GM19372 (cell line): ENCODE data around the gene DHRS3.
"Not testable (repeated sequence)": the region's sequence is repeated elsewhere in the genome, so short reads cannot be mapped to it uniquely, and the experiment has no call there.

Source experiments
- ATAC-seq: cut with Tn5 transposase; IDR thresholded peaks from one replicate; pipeline ENCODE4 v1.9.1; 2021; ENCODE audit warnings: mild to moderate bottlenecking, low read depth, moderate library complexity; ENCODE audit not compliant: unreplicated experiment

Gene DHRS3

DNA sequence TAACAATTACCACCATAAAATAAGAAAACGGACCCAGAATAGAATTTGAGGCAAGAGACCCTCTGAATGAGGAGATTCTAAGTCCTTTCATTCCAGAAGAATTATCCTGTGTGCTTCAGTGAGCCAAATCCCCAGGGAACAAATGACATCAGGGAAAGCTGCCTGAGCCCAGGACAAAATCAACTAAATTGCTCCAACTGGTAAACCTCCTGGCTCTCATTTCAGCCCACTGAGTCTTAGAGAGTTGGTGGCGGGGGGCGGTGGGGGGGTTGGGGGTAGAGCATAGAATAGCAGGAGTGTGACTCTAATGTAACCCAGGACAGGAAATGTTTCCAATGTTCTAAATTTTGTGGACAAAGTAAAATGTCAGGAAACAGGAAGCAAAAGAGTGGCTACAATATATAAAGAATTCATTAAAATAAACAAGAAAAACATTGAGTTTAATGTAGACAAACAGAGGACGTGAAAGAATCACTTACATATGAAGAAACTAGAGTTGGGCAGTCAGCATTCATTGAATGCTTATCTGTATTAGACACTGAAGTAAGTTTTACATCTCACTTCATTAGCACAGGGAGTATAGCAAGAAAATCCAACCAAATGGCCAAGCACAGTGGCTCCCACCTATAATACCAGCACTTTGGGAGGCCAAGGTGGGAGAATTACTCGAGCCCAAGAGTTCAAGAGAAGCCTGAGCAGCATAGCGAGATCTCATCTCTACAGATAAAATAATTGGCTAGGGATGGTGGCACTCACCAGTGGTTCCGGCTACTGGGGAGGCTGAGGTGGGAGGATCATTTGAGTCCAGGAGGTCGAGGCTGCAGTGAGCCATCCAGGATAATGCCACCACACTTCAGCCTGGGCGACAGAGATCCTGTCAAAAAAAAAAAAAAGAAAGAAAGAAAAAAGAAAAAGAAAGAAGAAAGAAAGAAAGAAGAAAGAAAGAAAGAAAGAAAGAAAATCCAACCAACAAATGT is 75.1 kb downstream of the DHRS3 start:
- no peak for ATAC-seq

DNA sequence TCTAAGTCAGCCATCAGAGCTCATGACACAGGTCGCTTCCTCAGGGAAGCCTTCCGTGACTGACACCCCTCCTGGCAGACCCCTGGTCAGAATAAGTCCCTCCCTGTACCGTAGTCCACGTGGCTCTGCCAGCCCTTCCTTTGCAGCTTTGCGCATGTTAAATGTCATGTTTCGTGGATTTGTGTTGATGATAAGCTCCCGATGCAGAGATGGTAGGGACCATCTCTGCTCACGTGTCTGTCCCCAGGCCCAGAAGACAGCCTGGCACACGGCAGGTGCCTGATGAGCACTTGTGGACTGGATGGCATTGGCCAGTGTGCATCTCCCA is 75.9 kb downstream of the DHRS3 start:
- no peak for ATAC-seq

DNA sequence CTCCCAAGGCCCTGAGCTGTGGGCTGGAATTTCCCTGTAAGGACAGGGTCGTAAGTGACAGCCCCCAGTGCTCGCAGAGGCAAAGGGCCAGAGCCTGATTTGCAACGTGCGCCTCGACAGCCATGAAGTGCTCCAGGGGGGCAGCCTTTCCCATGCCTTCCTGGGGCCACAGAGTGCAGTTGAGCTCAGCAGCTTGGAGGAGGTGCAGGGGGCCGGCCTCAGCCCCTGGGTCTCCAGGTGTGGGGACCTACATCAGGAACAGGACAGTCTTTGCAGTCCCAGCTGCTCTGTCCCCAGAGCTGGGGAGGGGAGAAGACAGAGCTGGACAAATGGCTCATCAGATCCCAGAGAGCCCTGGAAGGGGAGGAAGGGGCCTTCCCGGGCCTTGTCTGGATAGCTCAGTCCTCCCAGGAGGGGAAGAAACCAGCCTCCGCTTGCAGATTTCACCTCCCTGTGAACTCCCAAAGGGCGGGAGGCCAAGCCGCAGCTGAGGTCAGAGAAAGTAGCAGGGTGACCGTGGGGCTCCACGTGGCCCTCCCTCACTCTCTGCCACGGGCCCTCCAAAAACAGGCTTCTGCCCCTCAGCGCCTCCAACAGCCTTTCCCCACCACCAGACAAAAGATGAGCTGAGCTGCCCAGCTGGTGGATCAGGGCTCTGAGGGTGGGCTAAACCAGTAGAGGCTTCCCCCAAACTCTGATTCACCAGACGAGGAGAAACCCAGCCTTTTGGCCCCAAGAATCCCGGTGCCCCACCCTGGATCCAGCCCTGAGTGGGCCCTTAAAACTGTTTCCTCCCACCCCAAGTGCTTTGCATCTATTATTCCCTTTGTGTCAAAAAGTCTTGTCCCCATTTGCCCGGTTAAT is 76.5 kb downstream of the DHRS3 start:
- no peak for ATAC-seq

DNA sequence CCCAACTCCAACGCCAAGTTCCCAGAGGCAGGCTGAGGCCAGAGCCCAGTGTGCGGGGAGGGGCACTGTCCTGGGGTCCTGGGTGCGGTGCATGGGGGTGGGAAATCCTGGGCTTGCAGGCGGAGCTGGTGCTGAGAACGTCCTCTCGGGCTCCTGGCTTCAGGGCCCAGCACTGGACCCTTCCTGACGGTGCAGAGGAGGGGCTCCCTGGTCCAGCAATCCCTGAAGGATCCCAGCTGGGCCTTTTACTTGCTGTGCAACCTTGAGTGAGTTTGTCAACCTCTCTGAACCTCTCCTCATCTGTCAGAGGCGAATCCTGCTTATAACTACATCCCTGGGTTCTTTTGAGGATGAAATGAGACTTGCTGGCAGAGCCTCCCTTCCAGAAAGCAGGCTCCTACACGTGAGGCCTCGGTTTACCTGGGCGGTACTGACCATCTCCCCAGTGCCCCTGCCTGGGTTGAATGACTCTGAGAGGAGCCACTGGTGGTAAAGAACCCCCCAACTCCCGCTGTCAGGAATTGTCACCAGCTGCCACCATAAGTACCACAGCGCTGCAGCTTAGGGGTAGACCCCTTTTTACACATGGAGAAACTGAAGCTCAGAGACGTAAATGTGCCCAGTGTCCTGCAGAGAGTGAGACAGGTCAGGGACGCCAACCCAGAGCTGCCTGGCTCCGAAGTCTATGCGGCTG is 77.3 kb downstream of the DHRS3 start:
- no peak for ATAC-seq

DNA sequence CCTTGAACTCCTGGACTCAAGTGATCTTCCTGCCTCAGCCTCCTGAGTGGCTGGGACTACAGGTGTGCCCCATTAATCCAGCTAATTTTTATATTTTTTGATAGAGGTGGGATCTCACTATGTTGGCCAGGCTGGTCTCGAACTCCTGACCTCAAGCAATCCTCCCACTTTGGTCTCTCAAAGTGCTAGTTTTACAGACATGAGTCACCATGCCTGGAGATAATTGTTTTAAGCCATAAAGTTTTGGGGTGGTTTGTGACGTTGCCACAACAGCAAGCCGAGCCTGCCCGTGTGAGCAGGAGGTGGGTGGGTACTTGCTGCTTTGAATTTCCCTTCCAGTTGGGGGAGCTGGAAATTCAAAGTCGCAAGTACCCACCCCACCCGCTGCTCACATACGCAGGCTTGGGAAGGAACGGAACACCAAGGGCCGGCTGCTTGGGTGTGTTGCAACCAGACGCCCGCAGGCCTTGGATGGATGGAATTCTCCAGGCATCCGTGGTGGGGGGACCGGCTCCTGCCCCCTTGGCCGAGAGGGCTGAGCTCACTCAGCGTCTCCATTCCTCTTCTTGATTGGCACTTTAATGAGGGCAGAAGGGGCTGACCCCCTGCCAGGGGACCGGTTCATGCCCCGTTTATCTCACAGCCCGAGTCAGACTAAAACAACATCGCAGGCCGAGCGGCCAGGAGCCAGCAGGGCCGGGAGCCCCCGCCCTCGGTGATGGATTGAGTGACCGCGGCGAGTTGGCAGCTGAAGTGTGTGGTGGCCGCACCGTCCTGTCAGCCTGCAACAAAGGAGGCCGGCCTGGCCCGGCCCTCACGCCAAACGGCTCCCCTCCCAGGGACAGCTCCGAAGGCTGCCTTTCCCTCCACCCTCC is 78.1 kb downstream of the DHRS3 start:
- ATAC-seq, result no peak

DNA sequence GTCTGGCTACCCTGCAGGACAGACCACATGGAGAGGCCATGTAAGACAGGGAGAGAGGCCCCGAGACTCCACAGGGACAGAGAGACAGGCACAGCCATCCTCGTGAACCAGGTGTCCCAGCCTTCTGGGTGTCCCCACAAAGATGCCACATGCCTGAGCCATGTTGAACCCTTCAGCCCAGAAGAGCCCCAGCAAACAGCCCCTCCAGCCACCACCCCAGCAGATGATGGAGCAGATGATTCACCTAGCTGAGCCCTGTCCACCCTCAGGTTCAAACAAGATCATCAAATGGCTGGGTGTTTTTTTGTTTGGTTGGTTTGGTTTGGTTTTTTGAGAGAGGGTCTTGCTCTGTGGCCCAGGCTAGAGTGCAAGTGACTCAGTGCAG is 78.7 kb downstream of the DHRS3 start:
- no peak for ATAC-seq

DNA sequence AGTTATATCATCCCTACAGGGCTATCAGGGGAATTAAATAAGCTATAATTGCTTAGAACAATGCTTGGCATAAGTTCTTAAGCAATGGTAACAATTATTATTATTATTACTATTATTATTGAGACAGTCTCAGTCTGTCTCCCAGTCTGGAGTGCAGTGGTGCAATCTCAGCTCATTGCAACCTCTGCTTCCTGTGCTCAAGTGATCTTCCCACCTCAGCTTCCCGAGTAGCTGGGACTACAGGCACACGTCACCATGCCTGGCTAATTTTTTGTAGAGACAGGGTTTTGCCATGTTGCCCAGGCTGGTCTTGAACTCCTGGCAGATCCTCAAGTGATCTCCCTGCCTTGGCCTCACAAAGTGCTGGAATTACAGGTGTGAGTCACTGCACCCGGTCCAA is 79.5 kb downstream of the DHRS3 start:
- ATAC-seq, result not testable (repeated sequence)

DNA sequence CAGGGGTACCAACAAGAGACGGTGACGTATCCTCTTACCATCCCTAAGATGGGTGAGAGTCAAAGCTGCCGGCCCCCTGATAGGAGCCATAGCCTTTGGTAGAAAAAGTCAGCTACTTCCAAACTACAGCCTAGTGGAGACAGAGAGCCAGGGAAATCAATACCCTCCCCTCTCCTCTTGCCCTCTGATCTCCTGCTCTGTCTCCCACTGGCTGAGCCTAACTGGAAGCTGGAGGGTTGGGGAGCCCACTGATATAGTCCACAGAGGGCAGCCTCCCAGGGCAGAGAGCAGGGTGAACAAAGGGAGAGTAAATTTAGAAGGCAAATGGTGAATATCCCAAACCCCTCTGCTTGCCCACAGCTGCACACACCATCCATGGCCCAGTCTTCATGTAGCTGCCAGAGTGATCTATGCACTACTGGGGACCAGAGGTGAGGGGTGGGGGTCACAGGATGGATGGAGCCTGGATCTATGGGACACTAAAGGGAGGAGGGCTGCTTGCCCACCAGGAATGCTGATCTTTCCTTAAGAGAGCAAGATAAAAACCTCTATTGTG is 80.0 kb downstream of the DHRS3 start:
- no peak for ATAC-seq

DNA sequence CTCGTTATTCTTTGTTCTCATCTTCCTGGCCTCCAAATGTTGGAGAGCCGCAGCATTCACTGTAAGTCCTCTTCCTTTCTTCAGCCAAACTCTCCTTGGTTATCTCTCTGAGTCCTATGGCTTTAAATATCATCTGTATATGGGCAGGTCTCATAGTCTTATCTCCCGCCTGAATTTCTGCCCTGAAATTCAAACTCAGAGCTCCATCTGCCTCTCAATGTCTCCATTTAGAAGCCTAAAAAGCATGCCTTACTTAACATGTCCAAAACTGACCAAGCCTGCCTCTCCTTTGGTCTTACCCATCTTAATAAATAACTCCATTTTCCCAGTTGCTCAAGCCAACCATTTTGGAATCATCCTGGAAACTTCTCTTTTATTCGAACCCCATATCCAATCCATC is 80.7 kb downstream of the DHRS3 start:
- no peak for ATAC-seq

DNA sequence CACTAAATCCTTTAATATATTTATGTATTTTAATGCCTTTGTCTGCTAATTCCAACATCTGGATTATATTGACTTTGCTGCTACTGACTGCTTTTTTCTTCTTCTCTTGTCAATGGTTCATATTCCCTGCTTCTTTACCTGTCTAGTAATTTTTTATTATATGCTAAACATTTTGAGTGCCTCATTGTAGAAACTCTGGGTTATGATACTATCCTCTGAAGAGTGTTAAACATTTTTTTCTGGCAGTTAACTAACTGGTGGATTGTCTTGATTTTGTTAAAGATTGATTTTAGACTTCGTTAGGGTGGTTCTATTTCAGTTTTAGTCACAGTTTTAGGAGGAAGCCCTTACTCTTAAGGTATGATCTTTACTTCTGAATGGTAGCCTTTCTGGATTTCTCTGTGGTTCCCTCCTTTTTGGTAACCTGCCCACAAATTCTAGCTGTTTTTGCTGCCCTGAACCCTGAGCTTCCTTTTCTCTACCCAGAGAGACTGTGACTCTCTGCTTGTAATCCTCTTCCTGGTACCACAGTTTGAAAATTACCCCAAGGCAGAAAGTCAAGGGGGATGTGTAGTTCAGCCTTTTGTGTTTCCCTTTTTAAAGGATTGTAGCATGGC is 81.9 kb downstream of the DHRS3 start:
- ATAC-seq, result no peak

DNA sequence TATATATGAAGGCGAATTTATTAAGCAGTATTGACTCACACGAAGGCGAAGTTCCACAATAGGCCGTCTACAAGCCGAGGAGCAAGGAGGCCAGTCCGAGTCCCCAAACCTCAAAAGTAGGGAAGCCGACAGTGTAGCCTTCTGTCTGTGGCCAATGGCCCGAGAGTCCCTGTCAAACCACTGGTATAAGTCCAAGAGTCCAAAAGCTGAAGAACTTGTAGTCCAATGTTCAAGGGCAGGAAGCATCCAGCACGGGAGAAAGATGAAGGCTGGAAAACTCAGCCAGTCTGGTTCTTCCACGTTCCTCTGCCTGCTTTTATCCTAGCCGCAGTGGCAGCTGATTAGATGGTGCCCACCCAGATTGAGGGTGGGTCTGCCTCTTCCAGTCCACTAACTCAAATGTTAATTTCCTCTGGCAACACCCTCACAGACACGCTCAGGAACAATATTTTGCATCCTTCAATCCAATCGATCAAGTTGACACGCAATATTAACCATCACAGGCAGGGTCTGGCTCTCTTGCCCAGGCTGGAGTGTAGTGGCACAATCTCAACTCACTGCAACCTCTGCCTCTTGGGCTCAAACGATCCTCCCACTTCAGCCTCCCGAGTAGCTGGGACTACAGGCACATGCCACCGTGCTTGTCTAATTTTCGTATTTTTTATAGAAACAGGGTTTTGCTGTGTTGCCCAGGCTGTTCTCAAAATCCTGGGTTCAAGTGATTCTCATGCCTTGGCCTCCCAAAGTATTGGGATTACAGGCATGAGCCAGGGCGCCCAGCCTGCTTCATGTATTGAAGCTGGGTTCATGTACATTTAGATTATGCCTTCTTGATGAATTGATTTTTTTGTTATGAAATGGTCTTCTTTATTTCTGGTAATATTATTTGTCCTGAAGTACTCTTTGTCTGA is 85.3 kb downstream of the DHRS3 start:
- ATAC-seq, result no peak

DNA sequence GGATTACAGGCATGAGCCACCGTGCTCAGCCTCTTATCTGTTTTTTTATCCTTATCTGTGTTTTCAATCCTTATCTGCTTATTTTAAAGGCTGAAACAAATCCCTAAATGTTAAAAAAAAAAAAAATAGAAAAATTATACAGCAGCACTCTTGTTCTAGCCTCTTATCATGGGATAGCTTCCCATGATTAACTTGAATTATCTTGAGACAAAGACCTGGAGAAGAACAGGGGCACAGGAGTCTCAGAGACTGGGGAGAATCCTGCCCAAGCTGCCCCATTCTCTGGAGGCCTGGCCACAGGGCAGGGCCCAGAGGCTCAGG is 86.9 kb downstream of the DHRS3 start:
- ATAC-seq, result no peak

DNA sequence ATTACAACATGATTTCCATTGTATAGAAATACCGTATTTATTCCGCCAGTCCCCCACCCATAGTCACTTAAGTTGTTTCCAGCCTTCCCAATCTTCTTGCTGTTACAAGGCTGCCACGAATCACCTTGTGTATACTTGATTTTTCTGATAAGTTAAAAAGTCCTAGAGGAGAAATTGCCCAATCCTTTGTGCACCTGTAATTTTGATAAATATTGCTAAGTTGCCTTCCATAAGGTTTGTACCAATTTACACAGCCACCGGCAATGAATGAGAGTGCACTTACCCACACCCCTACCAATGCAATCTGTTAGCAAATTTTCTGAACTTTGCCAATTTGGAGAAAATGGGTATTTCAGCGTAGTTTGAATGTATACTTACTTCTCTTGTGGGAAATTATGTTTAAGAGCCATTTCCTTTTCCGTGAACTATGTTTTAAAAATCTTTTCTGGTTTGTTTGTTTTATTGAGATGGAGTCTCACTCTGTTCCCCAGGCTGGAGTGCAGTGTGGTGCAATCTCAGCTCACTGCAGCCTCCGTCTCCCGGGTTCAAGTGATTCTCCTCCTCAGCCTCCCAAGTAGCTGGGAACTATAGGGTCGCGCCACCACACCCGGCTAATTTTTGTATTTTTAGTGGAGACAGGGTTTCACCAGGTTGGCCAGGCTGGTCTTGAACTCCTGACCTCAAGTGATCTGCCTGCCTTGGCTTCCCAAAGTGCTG is 87.4 kb downstream of the DHRS3 start:
- ATAC-seq, result no peak

DNA sequence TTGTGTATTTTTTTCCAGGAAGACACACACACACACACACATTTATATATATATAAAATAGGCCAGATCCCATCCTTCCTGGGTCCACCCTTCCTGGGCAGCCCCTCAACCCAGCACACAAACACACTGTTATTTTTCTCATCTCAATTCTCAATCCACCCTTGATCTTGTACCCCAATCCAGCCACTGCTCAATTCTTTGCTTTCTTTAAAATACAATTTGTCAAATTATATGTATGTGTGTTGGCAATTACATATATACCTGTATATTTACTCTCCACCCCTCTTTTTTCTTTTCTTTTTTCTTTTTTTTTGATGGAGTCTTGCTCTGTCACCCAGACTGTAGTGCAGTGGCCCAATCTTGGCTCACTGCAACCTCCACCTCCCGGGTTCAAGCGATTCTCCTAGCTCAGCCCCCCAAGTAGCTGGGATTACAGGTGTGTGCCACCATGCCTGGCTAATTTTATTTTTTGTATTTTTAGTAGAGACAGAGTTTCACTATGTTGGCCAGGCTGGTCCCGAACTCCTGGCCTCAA is 88.3 kb downstream of the DHRS3 start:
- ATAC-seq, result no peak

DNA sequence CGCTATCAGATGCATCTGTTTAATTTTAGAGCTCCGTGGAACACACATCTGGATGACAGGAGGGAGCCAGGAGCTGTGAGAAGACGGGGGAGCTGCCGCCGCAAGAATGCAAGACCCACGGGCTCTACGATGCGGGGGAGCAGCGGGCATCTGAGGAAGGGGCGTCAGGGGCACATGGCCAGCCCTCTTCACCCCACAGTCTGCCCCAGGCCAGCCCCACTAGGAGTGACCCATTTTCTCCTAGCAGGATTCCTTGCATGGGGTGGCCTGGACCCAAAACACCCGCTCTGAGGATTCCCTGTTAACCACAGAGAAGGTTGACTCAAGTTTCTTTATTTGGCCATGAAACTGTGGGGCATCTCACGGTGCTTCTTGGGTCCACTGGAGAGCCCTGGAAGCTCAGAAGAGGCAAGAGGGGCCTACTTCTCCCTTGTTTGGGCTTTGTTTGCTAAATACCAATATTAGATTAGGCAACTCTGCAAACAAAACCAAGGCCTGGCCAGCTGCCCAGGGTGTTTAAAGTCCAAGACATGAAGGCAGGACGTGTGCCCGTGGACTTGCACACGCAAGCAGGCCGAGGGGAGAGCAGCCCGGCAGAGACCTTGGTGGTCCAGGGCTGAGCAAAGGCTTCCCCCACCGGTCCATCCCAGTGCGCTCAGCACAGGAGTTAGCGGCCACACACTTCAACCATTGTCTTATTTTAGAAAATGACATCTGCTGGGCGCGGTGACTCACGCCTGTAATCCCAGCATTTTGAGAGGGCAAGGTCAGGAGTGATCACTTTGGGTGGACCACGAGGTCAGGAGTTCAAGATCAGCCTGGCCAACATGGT is 89.8 kb downstream of the DHRS3 start:
- ATAC-seq, result no peak

DNA sequence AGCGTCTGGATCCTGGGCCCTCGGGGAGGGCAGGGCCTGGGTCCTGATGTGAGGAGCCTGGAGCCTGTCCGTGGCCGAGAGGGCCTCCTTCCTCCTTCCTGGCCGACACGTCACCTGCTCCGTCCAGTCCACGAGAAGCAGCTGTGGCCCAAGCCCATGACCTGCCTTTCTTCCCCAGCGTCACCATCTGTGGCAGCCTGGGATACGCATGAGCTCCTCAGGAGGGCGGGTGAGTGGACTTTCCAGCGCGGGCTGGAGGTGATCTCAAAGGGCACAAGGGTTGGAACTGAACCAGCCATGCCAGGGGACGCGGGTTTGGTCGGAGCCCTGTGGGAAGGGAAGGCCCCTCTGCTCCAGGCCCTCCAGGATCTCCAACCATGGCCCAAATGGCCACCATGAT is 90.4 kb downstream of the DHRS3 start:
- no peak for ATAC-seq
